ENCODE data around the gene FAM83D.

FAM83D gene

GRCh38 chr20:38935967-38936407, 9.8 kb downstream of the FAM83D start:
- DNase-seq (ENCODE audit: extremely low spot score): no peak
- ChIA-PET CTCF (interaction anchor here (0.8 to 6.9 kb wide), 11 partner anchors 9 to 113 kb away, joined by 3 to 56 read pairs (median 3); partner anchors contain the start of genes DHX35 and FAM83D), POLR2A (interaction anchor here (0.8 kb wide), 1 partner anchor 10 kb away, joined by 3 read pairs; the partner anchor contains the start of gene FAM83D)
- TF ChIP-seq CTCF (IDR thresholded peaks at IDR 0.05; ENCODE audit: control extremely low read depth, extremely low read depth, low read depth, missing control alignments): no peak

GRCh38 chr20:38937000-38937399, 10.8 kb downstream of the FAM83D start:
- ChIA-PET POLR2A (no interaction called here), CTCF (interaction anchor here (0.8 to 6.9 kb wide), 10 partner anchors 10 to 112 kb away, joined by 3 to 56 read pairs (median 3); partner anchors contain the start of genes DHX35 and FAM83D)
- no peak for DNase-seq (ENCODE audit: extremely low spot score)
- no peak for TF ChIP-seq CTCF (IDR thresholded peaks at IDR 0.05; ENCODE audit: control extremely low read depth, extremely low read depth, low read depth, missing control alignments)

GRCh38 chr20:38937978-38938473, 11.8 kb downstream of the FAM83D start:
- no peak for DNase-seq (ENCODE audit: extremely low spot score)
- POLR2A ChIA-PET: no interaction called here
- CTCF ChIA-PET: interaction anchor here (1.8 to 6.9 kb wide), 4 partner anchors 8 to 111 kb away, joined by 7 to 56 read pairs (median 12); partner anchors contain the start of genes DHX35 and FAM83D
- TF ChIP-seq CTCF (IDR thresholded peaks at IDR 0.05; ENCODE audit: control extremely low read depth, extremely low read depth, low read depth, missing control alignments): no peak

- no peak for TF ChIP-seq CTCF (IDR thresholded peaks at IDR 0.05; ENCODE audit: control extremely low read depth, extremely low read depth, low read depth, missing control alignments)
- DNase-seq (ENCODE audit: extremely low spot score): no peak
- ChIA-PET POLR2A (no interaction called here), CTCF (interaction anchor here (1.8 to 6.9 kb wide), 2 partner anchors 10 to 13 kb away, joined by 7 to 56 read pairs; partner anchors contain the start of gene FAM83D)
Observed at GRCh38 chr20:38939686-38940085, 13.5 kb downstream of the FAM83D start.

GRCh38 chr20:38940644-38941043, 14.4 kb downstream of the FAM83D start:
- DNase-seq (ENCODE audit: extremely low spot score): no peak
- ChIA-PET POLR2A (no interaction called here), CTCF (interaction anchor here (1.3 to 6.9 kb wide), 6 partner anchors 8 to 53 kb away, joined by 3 to 56 read pairs (median 6); partner anchors contain the start of gene FAM83D)
- no peak for TF ChIP-seq CTCF (IDR thresholded peaks at IDR 0.05; ENCODE audit: control extremely low read depth, extremely low read depth, low read depth, missing control alignments)

- ChIA-PET CTCF (interaction anchor here (0.9 to 6.9 kb wide), 8 partner anchors 9 to 52 kb away, joined by 3 to 56 read pairs (median 4); partner anchors contain the start of genes DHX35 and FAM83D), POLR2A (no interaction called here)
- no peak for TF ChIP-seq CTCF (IDR thresholded peaks at IDR 0.05; ENCODE audit: control extremely low read depth, extremely low read depth, low read depth, missing control alignments)
- DNase-seq (ENCODE audit: extremely low spot score): no peak
Observed at GRCh38 chr20:38941726-38942389, 15.6 kb downstream of the FAM83D start.

Measured in GM10248 (cell line).